Stimulated activated naive CD8-positive, alpha-beta T cell treated with anti-CD3 and anti-CD28 coated beads, Interleukin-15, Interleukin-2, amounts not matched to agents 100 U/mL and 50 U/mL, for 24 hours (primary cell): Measurements from ENCODE around the gene MAP6.

ENCODE experiments used
- ATAC-seq: fragments of 150-1000 bp; cut with Tn5 transposase; one replicate; pipeline ENCODE4 v1.10.0; 2021
- DNase-seq: peaks from one replicate; pipeline ENCODE4 v3.0.0; 2021

The MAP6 gene

GRCh38 chr11:75631086-75631730 lies 37.6 kb downstream of the MAP6 start:
- ATAC-seq: no peak
- DNase-seq: no peak

- no peak for DNase-seq
- no peak for ATAC-seq
Observed at GRCh38 chr11:75627906-75628668, 40.8 kb downstream of the MAP6 start.

- DNase-seq (no peak), ATAC-seq (no peak)
Observed at GRCh38 chr11:75626889-75627529, 41.8 kb downstream of the MAP6 start.

GRCh38 chr11:75625991-75626888 lies 42.6 kb downstream of the MAP6 start:
- no peak for ATAC-seq
- DNase-seq: no peak

GRCh38 chr11:75625021-75625420 lies 43.8 kb downstream of the MAP6 start:
- DNase-seq (no peak), ATAC-seq (no peak)

GRCh38 chr11:75616281-75616680 lies 52.6 kb downstream of the MAP6 start:
- no peak for DNase-seq
- no peak for ATAC-seq

- DNase-seq (no peak), ATAC-seq (no peak)
Observed at GRCh38 chr11:75615751-75616150, 53.1 kb downstream of the MAP6 start.

- DNase-seq: no peak
- no peak for ATAC-seq
Observed at GRCh38 chr11:75611823-75612222, 57.0 kb downstream of the MAP6 start.

- DNase-seq (no peak), ATAC-seq (no peak)
Observed at GRCh38 chr11:75606099-75606498, 62.7 kb downstream of the MAP6 start.

- ATAC-seq (no peak), DNase-seq (no peak)
Observed at GRCh38 chr11:75603791-75604736, 64.8 kb downstream of the MAP6 start.

GRCh38 chr11:75602951-75603350 lies 65.9 kb downstream of the MAP6 start:
- no peak for ATAC-seq
- DNase-seq: no peak

GRCh38 chr11:75601494-75601893 lies 67.3 kb downstream of the MAP6 start:
- DNase-seq (no peak), ATAC-seq (no peak)

- DNase-seq (no peak), ATAC-seq (no peak)
Observed at GRCh38 chr11:75600356-75600755, 68.5 kb downstream of the MAP6 start.

- no peak for DNase-seq
Observed at GRCh38 chr11:75598900-75599299, 69.9 kb downstream of the MAP6 start.

GRCh38 chr11:75598264-75598663 lies 70.6 kb downstream of the MAP6 start:
- no peak for DNase-seq
- no peak for ATAC-seq

More at GRCh38 chr11:75598900-75599299, 69.9 kb downstream of the MAP6 start:
- ATAC-seq: no peak

GRCh38 chr11:75597636-75598035 lies 71.2 kb downstream of the MAP6 start:
- ATAC-seq (no peak), DNase-seq (no peak)

GRCh38 chr11:75596914-75597313 lies 71.9 kb downstream of the MAP6 start:
- ATAC-seq: no peak
- no peak for DNase-seq

GRCh38 chr11:75595429-75595828 lies 73.4 kb downstream of the MAP6 start:
- DNase-seq (no peak), ATAC-seq (no peak)

GRCh38 chr11:75594211-75594610 lies 74.6 kb downstream of the MAP6 start:
- DNase-seq (no peak), ATAC-seq (no peak)

- no peak for ATAC-seq
- DNase-seq: no peak
Observed at GRCh38 chr11:75593286-75593915, 75.4 kb downstream of the MAP6 start.

- DNase-seq (no peak), ATAC-seq (no peak)
Observed at GRCh38 chr11:75592715-75593114, 76.1 kb downstream of the MAP6 start.
